Activated CD8-positive, alpha-beta memory T cell treated with anti-CD3 and anti-CD28 coated beads, Interleukin-2, amount 50 U/mL, for 24 hours (primary cell): Measurements from ENCODE around the gene SNRPB2.

Experiments
- DNase-seq: peaks from one replicate; pipeline ENCODE4 v3.0.0-alpha.2; 2020; ENCODE audit errors: extremely low read depth

Gene SNRPB2

DNA sequence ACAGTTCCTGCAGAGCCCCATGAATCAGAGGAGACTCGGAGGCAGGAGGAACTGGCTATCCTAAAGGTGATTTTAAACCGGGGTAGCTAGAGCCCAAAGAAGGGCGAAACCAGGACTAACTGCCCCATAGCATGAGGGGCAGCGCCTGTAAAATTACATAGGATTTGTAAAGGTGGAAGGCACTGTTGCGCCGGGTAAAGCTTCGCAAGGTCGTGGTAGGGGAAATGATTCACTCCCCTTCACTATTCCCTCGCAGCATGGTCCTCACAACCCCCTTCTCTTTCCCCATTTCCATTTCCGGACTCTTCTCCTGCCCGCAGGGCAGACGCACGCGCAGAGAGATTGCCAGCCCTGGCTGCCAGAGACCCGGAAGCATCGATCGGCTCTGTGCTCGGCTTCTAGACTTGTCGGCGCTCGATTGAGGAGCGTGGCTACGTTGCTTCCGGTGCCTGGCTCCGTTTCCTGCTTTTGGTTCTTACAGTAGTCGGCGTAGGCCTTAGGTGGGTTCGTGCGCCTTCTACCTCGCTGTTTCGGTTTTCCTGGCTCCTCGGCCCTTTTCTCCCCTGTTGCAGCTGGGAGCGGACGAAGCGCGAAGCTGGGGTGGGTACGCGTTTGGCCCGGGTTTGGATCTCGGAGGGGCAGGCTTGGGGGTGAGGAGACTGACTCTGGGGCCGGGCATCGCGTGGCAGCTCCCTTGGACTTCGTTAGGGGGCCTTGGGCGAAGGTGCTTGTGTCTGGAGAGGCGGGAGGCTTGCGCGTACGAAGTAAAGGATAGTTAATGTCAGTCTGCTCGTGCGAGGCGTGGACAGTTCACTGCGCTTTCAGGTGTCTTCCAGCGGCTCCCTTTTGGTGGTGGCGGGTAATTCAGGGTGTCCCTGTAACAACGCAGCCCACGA, at the start of gene SNRPB2:
Gene SNRPB2 (plus strand): TSS at position 462 of the 896 bp plus-strand sequence. CDS start 1,677 bp downstream, outside the sequence.
- peak; percentile 82 for DNase-seq

DNA sequence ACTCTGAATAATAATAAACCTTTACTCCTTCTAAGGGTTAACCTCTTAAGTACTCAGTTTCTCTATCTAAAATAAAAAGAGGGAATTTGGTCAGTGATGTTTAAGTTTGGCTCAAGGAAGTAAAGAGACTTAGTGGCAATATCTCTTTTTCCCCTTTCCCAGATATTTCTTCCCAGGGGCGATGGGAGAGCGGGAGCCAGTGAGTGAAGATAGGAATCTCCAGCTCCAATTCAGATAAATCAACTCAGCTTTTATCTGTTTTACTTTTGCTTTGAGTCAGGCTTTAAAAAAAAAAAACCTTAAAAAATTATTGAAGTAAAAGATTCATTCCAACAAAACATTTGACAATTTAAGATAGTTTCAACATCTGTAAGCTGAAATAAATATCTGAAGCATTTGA, 45.4 kb upstream of the SNRPB2 start:
- DNase-seq = no peak

DNA sequence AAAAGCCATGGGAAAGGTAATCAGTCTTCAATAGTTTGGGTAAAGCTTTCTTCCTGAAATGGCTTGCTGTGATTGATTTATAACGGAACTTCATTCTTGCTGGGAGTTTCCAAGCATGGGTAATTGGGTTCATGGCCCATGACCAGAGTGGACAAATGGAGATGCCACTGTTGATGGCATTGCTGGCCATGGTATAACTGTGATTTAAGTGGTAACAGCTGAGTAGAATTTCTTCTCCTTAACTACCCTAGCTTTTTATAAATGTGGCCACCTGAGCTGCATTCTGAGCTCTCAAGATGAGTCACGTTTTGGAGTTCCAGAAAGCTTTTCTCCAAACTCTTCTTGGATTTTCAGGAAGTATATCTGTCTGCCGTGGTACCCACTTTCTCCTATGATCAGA, 39.9 kb upstream of the SNRPB2 start:
- no peak for DNase-seq

DNA sequence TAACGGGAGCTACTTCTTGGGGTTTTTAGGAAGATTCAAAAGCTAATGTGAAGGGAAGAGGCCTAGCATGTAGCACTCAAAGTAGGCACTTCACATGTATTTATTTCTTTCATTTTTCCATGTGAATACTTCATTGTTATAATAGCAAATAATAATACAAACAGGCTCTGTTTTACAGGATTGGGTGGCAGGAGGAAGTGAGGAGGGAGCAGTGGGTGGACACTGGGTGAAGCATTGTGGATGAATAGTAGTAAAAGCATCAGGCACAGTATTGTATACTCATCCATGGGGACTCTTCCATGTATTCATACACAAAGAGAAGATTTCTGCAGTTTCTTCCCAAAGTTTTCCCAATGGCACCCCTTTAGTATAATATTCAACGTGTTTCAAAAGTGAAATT, 38.4 kb upstream of the SNRPB2 start:
- DNase-seq = no peak

DNA sequence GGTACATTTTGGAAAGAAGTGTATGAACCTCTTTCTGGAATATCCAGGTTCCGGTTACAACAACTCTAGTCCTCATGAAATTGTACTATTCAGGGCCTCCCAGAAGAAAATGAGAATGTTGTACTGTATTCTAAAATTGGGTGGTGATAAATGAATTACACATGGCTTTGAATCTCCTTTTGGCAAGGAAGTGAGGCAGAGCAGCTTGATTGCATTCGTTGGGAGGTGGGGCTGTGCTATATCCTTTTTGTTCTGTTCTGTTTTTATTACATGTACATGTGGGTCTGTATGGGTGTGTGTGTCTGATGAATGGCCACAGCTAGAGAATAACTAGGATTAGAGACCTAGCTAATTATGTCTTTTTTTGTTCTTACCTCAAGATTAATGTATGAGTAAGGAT, 37.8 kb upstream of the SNRPB2 start:
- no peak for DNase-seq

DNA sequence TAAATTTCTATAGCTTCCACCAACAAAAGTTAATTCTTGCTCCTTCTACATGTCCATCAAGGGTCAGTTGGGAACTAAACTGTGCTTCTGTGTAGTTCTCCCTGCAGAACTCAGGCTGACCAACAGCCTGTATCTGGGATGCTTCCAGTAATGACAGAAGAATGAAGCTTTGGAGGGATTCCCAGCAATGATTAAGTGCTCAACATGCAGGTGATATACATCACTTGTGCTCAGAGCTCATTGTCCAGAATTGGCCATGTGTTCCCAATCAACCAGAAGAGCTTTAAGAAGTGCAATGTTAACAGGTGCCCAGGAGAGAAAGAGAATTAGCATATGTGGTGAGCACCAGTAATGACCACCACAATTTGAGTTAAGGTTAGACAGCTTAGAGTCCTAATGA, 37.4 kb upstream of the SNRPB2 start:
- no peak for DNase-seq

DNA sequence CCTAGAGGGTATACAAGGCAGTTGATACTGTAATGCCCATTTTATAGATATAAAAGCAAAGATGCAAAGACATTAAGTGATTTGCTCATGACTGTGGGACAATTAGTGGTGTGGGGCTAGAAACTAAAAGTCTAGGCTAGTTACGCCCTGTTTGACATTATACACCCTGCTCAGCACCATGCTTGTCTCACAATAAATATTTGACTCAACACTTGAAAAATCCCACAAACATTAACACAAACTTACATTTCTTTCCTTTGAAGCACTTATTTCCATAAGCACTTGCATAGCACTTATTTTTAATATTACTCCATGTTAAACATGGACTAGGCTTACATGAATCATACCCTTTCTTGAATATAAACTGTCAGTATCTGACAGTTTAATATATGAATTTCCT, 36.5 kb upstream of the SNRPB2 start:
- no peak for DNase-seq

DNA sequence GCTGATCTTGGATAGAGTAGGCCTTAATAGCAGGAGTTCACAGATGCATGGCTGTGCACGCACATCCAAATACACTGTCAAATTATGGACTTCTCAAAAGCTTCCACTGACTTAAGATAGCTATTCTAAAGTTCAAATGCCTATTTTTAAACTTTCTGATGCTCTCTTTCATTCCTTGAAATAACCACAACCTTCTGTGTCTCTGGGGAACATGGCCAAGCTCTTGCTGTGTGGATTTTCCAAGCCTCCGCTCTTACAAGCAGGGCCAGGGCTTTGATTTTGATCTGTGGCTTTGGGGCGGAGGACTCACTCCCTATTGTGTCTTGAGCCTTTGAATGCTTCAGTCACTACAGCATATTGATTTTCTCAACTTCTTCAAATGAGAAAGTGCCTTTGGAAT, 35.7 kb upstream of the SNRPB2 start:
- DNase-seq = no peak

DNA sequence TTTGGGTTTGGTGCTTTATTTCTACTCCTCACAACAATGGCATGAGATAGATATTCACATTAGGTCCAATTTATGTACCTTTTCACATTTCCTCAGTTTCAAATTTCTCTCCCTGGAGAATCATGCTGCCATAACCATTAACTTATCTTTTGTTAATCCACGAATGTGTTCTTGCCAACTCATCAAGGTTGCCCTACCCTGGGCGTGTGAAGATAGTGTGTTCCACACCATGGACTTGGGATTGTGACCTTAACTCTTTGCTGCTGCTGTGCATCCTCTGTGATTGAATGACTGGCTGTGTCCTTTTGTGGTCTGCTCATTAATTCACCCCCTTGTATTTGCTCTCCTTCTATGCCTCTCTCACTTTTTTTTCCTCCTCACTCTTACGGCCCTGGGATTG, 34.2 kb upstream of the SNRPB2 start:
- DNase-seq = no peak

DNA sequence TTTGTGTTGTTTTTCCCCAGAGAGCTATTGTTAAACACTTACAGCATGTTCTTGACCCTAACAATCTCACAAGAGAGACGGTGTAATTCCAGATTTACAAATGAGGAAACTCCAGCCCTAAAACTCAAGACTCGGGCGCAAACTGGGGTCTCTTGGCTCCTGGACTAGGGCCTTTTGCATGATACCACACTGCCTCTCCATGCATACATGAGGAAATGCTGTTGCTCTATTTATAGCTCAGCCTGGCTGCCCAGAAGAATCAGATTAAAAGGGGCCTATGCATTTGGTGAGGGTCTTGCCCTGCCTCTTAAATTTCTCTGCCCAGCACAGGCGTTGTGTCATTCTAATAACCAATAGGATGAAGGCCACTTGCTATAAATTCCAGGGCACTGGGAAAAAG, 30.5 kb upstream of the SNRPB2 start:
- no peak for DNase-seq

DNA sequence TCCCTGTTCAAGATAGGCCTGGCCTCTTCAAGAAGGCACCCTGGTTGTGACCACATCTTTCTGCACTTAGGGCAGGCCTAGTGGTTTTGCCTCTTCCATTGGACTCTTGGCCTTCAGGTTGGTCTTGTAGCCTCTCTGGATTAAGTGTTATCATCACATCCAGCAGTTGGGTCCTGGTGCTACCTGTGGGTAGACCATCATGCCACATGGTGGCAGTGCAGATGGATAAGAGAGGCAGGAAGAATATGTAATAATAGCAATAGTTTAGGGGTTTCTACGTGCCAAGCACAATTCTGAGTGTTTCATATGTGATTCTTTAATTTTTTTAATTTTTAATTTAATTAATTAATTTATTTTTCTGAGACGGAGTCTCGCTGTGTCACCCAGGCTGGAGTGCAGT, 28.5 kb upstream of the SNRPB2 start:
- no peak for DNase-seq

DNA sequence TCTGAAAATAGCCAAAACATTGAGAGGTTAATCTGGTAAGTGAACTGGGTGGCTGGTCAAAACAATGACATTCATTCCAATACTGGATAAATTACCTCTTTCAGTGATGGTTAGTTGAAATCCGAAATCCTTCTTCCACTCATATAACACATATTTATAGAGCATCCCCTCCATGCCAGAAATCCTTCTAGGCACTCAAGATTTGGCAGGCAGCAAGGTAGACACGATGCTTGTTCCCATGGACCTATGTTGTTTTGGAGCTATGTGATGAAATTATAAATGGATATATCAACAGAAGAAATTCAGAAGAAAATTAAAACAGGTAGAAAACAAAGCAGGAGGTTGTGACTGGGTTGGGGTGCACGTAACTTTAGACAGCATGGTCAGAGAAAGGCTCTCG, 26.3 kb upstream of the SNRPB2 start:
- no peak for DNase-seq

DNA sequence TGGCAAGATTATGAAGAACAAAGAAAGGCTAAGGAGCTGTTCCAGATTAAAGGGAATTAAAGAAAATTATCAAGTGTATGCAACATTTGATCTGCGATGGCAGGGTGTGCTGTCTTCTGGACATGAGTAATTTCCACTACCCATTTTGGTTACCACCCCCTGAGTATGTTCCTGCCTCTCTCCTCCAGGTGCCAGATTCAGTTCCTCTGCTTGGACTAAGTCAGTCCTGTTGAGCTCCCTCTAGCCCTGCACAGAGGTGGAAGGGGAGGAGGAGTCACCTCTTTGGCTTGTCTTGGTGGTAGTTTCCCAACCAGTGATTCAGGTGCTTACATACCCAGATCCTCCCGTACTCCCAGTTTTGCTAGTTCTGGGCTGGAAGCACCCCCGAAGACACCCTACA, 22.2 kb upstream of the SNRPB2 start:
- no peak for DNase-seq

DNA sequence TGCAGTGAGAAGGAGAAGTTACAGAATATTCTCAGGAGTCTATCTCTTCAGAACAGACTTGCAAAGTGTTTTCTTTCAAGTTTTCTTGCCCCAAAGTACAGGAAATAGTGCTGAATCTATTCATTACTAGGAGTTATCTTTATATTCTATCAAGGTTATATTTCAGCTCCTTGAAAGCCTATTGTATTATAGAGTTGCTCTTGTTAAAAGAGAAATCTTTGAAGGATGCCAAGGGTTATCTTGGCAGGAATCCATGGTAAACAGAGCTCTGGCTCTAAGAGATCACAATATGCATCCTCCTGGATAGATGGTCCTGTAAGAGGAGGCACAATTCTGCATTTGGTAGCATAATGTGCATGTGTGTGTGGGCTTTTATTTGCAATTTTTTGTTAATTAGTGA, 21.2 kb upstream of the SNRPB2 start:
- DNase-seq = no peak

DNA sequence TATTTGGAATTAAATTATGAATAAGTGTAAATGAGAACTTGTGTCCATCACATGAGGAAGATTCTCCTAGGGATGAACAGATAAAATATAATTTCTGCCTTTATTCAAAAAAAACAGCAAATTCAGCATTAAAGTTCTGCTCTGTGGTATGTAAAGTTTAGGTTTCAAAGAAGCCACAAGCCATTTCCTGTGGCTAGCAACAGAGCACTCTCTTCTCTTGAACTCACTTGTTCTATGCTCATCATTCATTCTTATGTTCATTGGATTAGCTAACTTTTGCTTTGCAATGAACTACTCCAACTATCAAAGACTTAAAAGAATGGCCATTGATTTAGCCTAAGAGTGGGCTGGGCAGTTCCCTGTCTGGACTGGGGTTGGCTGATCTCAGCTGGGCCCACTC, 20.8 kb upstream of the SNRPB2 start:
- no peak for DNase-seq

DNA sequence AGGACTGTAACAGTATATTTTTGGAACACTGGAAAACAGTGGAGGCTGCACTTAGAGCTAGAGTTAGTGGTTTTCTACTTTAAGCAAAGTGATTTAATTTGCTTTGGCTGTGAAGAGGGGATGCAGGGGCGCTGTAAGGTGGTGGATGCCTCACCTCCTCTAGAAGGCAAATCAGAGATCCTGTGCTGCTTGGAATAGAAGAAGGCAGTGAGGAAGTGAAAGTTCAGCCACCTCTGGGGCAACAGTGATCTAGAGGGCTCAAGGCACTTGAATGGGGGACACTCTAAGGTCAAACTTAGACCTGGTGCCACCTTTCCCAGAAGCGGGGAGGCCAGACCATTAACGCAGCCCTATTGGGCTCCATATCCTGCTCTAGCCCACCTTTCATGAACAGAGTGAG, 19.0 kb upstream of the SNRPB2 start:
- no peak for DNase-seq

DNA sequence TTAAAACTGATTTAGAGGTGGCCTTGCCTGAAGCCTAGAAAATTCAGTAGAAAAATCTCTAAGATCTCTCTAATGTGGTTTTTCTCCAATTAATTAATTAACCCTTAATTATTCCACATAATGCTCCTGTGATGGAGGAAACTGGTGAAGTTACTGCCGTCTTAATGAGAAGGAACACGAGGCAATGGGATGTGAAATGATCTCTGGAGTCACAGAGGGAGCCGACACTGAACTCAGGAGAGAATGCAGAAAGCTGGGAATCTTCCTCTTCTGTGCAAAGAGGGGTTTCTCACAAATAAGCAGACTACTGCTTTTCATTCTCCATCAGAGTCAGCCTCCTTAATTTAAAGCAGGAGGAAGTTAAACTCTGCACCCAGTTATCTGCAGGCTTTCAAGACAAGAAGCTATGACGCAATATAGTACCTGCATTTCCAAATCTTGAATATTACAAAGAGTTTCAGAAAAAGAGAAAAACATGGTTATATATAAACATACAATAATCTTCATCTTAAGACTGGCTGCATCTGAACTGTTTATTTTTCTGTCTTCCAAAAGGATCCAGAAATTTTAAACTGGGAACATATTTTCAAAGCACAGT, 18.1 kb upstream of the SNRPB2 start:
- no peak for DNase-seq

DNA sequence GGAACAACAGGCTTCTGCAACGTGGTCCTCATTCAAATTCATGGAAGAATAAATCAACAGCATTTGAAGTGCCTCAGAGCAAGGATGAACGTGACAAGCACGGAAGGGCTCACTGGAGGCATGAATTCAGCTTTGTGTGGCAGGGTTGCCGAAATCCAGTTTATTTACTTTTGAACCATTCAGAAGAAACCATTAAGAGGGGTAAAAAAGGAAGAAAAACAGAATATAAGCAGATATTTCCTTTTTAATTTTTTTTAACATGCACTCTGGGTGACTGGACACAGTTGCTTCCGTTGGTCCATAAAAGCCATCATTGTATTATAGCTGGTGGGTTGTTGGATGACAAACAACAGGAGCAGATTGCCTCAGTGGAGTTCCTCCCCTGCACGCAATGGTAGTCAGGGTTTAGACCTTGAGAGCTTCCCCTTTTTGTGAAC, 17.3 kb upstream of the SNRPB2 start:
- no peak for DNase-seq

DNA sequence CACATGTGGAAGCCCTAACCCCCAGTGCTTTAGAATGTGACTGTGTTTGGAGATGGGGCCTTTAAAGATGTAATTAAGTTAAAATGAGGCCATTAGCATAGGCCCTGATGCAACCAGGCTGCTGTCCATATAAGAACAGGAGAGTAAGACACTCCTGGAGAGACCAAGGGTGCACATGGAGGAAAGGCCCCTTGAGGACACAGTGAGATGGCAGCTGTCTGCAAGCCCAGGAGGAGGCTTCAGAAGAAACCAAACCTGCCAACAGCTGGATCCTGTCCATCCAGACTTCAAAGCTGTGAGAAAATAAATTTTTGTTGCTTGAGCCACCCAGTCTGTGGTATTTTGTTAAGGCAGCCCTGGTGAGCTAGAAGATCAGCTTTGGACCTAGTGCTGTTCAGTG, 16.8 kb upstream of the SNRPB2 start:
- DNase-seq = no peak

DNA sequence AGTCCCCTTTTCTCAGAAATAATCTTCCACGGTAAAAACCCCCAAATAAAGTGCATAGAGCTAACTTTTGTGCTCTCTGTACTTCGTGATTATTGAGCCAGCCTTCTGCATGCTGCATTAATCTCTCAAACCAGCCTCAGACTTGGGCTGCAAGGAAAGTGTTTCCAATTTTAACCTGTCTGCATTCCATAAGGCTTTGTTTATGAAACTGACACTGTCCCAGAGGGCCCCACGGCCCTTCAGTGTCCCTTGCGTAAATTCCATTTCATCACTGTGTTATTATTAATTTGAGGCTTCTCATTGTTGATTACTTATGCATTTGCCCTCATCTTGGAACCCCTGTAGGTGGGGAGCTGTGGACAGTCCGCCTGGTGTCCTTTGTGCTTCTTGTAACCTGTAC, 15.6 kb upstream of the SNRPB2 start:
- no peak for DNase-seq

DNA sequence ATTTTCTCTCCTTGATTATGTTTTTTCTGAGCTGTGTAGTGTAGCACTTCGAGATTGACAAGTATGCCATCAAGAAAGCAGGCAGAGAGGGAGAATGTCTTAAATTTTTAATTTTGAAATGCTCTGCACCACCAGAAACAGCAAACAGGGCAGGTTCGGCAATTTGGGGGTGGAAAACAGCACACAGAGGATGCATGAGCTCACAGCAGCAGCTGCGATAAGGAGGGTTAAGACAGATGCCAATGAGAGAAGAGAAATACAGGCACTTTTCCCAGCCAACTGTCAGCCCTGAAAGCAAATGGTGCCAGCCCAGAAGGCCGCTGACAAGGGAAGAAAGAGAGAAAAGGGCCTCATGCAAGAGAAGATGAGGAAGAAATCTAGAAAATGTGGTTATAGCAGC, 15.1 kb upstream of the SNRPB2 start:
- DNase-seq = no peak

DNA sequence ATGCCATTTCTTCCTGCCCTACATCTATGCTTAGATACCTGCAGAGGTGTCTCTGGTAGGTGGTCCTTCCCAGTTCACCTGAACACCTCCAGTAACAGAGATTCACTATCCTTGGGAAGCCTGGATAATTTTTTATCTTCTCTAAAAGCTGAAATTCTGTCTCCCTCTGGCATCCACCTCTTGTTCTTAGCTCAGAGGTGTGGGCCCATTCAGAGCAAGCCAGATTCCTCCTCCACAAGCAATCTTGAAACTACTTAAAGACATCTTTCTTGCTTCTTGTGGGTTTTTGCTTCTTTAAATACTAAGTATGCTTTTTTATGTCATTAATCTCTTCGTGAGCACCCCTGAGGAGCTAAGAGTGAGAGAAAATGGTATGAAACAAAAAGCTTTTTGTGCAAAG, 10.4 kb upstream of the SNRPB2 start:
- DNase-seq = no peak

DNA sequence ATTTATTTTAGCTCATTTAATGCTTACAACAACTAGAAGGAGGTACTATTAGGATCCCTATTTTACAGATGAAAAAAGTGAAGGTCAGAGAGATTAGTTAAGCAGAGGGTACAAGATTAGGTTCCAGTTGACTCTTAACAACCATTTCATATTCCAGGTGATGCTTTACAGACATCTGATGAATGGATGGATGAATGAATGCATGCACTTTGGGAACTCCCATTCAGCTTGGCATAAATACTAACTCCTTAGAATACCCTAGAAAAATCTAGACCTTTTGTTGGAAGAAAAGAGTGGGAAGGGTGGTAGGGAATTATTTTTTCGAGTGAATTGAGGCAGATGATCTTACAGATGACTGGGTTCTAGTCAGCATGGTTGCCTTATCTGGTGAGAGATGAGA, 746 bp upstream of the SNRPB2 start:
- DNase-seq = no peak
